Measurements from ENCODE around the gene ZNF618. TPM values are rescaled to one million over a fixed set of nuclear protein-coding genes. Genes with fewer than 3 reads are reported as not detected.

Gene ZNF618
- total RNA-seq, 2 donors from 2014 or later, result 0.33 to 1.4 TPM

- Mint-ChIP-seq H3K4me3 (no peak overlapping the region), H3K27me3 (no peaks in the 10 kb centered on the region)
Measured at GRCh38 chr9:113910036-113910639, 34.0 kb downstream of the ZNF618 start.

DNA sequence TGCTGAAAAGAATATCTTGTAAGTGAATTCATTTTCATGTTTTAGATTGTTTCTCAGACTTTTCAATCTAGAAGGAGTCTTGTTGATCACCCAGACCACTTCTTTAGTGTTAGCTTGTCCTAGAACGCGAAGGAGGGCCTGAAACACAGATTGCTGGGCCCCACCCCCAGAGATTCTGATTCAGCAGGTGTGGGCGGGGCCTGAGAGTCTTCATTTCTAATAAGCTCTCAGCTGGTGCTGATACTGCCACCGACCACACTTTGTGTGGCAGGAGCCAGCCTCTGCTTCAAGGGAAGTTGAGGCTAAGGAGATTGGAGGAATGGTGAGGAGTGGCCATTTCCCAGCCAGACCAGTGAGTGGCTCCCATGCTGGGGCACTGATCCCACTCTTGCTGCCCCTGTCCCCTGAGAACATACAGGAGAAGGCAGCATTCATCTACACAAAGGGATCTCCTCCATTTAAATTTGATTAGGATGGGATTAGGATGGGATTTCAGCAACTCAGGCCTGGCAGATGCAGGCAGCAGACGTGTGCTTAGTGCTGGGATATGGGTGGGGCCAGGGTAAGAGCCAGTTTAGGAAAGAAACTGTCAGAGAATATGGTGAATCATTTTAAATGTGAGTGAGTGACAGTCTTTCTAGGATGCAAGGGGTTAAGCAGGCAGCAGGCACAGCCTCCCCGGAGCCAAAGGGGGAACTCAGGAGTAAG, 35.9 kb downstream of the ZNF618 start:
- H3K4me3 Mint-ChIP-seq, result no peak overlapping the region
- DNase-seq (ENCODE audit: low spot score), result no peak
- H3K36me3 Mint-ChIP-seq, result no peaks in the 10 kb centered on the region
- no peaks in the 10 kb centered on the region for H3K27me3 Mint-ChIP-seq
- no peak for ATAC-seq
- H3K4me1 Mint-ChIP-seq (ENCODE audit: low read depth in 2 of 2), result no peaks in the 10 kb centered on the region
- no peak overlapping the region for H3K27ac Mint-ChIP-seq
- H3K9me3 Mint-ChIP-seq, result no peaks in the 10 kb centered on the region

More at GRCh38 chr9:113910036-113910639, 34.0 kb downstream of the ZNF618 start:
- Mint-ChIP-seq H3K4me1 (ENCODE audit: low read depth in 2 of 2) (peaks cover 0 to 7% of the 10 kb centered on the region in 2 donors), H3K27ac (peak overlapping the region in 1 of 2 donors; percentile 34), H3K36me3 (no peaks in the 10 kb centered on the region), H3K9me3 (no peaks in the 10 kb centered on the region)
- no peak for ATAC-seq
- DNase-seq (ENCODE audit: low spot score), result no peak

GRCh38 chr9:113912816-113913215, 36.7 kb downstream of the ZNF618 start:
- Mint-ChIP-seq H3K36me3 (no peaks in the 10 kb centered on the region), H3K27me3 (no peaks in the 10 kb centered on the region), H3K9me3 (no peaks in the 10 kb centered on the region), H3K27ac (no peak overlapping the region), H3K4me1 (ENCODE audit: low read depth in 2 of 2) (no peaks in the 10 kb centered on the region), H3K4me3 (no peak overlapping the region)
- ATAC-seq, result no peak
- no peak for DNase-seq (ENCODE audit: low spot score)

GRCh38 chr9:113913426-113914195, 37.5 kb downstream of the ZNF618 start:
- Mint-ChIP-seq H3K4me3 (no peak overlapping the region), H3K27ac (no peak overlapping the region), H3K4me1 (ENCODE audit: low read depth in 2 of 2) (no peaks in the 10 kb centered on the region), H3K36me3 (no peaks in the 10 kb centered on the region), H3K27me3 (no peaks in the 10 kb centered on the region), H3K9me3 (no peaks in the 10 kb centered on the region)
- DNase-seq (ENCODE audit: low spot score) (no peak), ATAC-seq (no peak)

GRCh38 chr9:113914517-113914916, 38.4 kb downstream of the ZNF618 start:
- ATAC-seq (no peak), DNase-seq (ENCODE audit: low spot score) (no peak)
- H3K36me3 Mint-ChIP-seq, result no peaks in the 10 kb centered on the region
- no peak overlapping the region for H3K4me3 Mint-ChIP-seq
- H3K27ac Mint-ChIP-seq, result no peak overlapping the region
- H3K9me3 Mint-ChIP-seq, result no peaks in the 10 kb centered on the region
- H3K27me3 Mint-ChIP-seq, result no peaks in the 10 kb centered on the region
- no peaks in the 10 kb centered on the region for H3K4me1 Mint-ChIP-seq (ENCODE audit: low read depth in 2 of 2)

GRCh38 chr9:113915817-113916434, 39.8 kb downstream of the ZNF618 start:
- Mint-ChIP-seq H3K4me1 (ENCODE audit: low read depth in 2 of 2) (no peaks in the 10 kb centered on the region), H3K9me3 (no peaks in the 10 kb centered on the region), H3K27me3 (no peaks in the 10 kb centered on the region), H3K4me3 (no peak overlapping the region), H3K36me3 (no peaks in the 10 kb centered on the region), H3K27ac (no peak overlapping the region)
- ATAC-seq (no peak), DNase-seq (ENCODE audit: low spot score) (no peak)

DNA sequence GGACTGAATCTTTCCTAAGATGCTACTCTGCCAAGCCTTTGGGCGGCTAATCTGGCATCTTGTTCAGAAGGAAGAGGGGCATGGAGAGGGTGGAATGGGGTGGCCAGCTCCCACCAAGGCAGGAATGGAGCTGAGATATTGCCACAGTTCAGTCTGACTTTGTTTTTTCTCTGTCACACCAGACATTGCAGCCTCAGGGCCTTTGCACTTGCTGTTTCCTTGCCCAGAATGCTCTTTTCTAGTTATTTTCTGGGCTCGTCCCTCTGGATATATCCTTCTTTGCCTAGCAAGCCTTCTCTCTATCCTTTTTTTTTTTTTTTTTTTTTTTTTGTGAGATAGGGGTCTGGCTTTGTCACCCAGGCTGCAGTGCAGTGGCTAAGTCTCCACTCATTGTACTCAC, 40.8 kb downstream of the ZNF618 start:
- ATAC-seq (no peak), DNase-seq (ENCODE audit: low spot score) (no peak)
- no peaks in the 10 kb centered on the region for H3K9me3 Mint-ChIP-seq
- no peak overlapping the region for H3K27ac Mint-ChIP-seq
- no peak overlapping the region for H3K4me3 Mint-ChIP-seq
- peaks cover 1 to 2% of the 10 kb centered on the region in 2 donors for H3K4me1 Mint-ChIP-seq (ENCODE audit: low read depth in 2 of 2)
- H3K36me3 Mint-ChIP-seq, result no peaks in the 10 kb centered on the region
- H3K27me3 Mint-ChIP-seq, result no peaks in the 10 kb centered on the region

GRCh38 chr9:113918697-113919350, 42.7 kb downstream of the ZNF618 start:
- Mint-ChIP-seq H3K4me1 (ENCODE audit: low read depth in 2 of 2) (peaks cover 5 to 9% of the 10 kb centered on the region in 2 donors), H3K36me3 (peaks cover 9% of the 10 kb centered on the region), H3K27me3 (no peaks in the 10 kb centered on the region), H3K9me3 (no peaks in the 10 kb centered on the region), H3K27ac (no peak overlapping the region), H3K4me3 (no peak overlapping the region)
- DNase-seq (ENCODE audit: low spot score) (no peak), ATAC-seq (no peak)

DNA sequence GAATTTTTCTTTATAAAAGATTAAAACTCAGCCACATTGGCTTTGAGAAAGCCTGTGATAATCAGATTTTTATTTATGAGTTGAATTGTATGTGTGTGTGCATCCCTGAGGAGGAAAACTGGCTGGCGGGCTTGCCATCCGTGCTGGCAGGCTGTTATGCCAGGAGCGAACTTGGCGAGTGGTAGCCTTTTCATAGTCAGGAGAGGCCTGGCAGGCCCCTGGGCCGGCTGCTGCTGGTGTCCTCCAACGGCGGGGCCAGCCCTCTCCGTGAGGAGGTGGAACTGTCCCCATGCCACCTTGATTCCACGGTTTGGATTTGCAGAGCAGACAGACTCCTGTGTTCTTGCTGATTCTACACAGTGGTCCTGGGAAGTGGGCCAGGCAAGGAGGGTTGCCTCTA, 43.3 kb downstream of the ZNF618 start:
- DNase-seq (ENCODE audit: low spot score) (no peak), ATAC-seq (no peak)
- Mint-ChIP-seq H3K4me1 (ENCODE audit: low read depth in 2 of 2) (peaks cover 5 to 9% of the 10 kb centered on the region in 2 donors), H3K27ac (no peak overlapping the region), H3K9me3 (no peaks in the 10 kb centered on the region), H3K36me3 (peaks cover 11% of the 10 kb centered on the region), H3K27me3 (no peaks in the 10 kb centered on the region), H3K4me3 (no peak overlapping the region)

GRCh38 chr9:113919871-113920270, 43.8 kb downstream of the ZNF618 start:
- peaks cover 5 to 9% of the 10 kb centered on the region in 2 donors for H3K4me1 Mint-ChIP-seq (ENCODE audit: low read depth in 2 of 2)
- peaks cover 16% of the 10 kb centered on the region for H3K36me3 Mint-ChIP-seq
- ATAC-seq (no peak), DNase-seq (ENCODE audit: low spot score) (no peak)
- no peak overlapping the region for H3K4me3 Mint-ChIP-seq
- H3K27me3 Mint-ChIP-seq, result no peaks in the 10 kb centered on the region
- H3K27ac Mint-ChIP-seq, result no peak overlapping the region
- no peaks in the 10 kb centered on the region for H3K9me3 Mint-ChIP-seq

GRCh38 chr9:113920872-113921271, 44.8 kb downstream of the ZNF618 start:
- H3K36me3 Mint-ChIP-seq, result peaks cover 16% of the 10 kb centered on the region
- no peak overlapping the region for H3K27ac Mint-ChIP-seq
- no peaks in the 10 kb centered on the region for H3K9me3 Mint-ChIP-seq
- no peak overlapping the region for H3K4me3 Mint-ChIP-seq
- no peak for DNase-seq (ENCODE audit: low spot score)
- H3K4me1 Mint-ChIP-seq (ENCODE audit: low read depth in 2 of 2), result peaks cover 5 to 9% of the 10 kb centered on the region in 2 donors
- no peak for ATAC-seq
- H3K27me3 Mint-ChIP-seq, result no peaks in the 10 kb centered on the region

GRCh38 chr9:113921396-113921925, 45.4 kb downstream of the ZNF618 start:
- no peak overlapping the region for H3K4me3 Mint-ChIP-seq
- H3K27ac Mint-ChIP-seq, result no peak overlapping the region
- H3K4me1 Mint-ChIP-seq (ENCODE audit: low read depth in 2 of 2), result peaks cover 5 to 9% of the 10 kb centered on the region in 2 donors
- H3K27me3 Mint-ChIP-seq, result no peaks in the 10 kb centered on the region
- ATAC-seq (no peak), DNase-seq (ENCODE audit: low spot score) (no peak)
- H3K36me3 Mint-ChIP-seq, result peaks cover 20% of the 10 kb centered on the region
- H3K9me3 Mint-ChIP-seq, result no peaks in the 10 kb centered on the region

- Mint-ChIP-seq H3K4me1 (ENCODE audit: low read depth in 2 of 2) (peaks cover 5 to 9% of the 10 kb centered on the region in 2 donors), H3K27me3 (no peaks in the 10 kb centered on the region), H3K4me3 (no peak overlapping the region), H3K36me3 (peaks cover 23% of the 10 kb centered on the region), H3K9me3 (no peaks in the 10 kb centered on the region), H3K27ac (no peak overlapping the region)
- DNase-seq (ENCODE audit: low spot score), result no peak
- ATAC-seq, result peak in 1 of 2 donors; percentile 55
Measured at GRCh38 chr9:113922160-113922559, 46.1 kb downstream of the ZNF618 start.
